OCI-LY7 (cell line): ENCODE results near the gene USH1C. TPM values are rescaled to one million over a fixed set of nuclear protein-coding genes. Genes with fewer than 3 reads are reported as not detected.

Source experiments
- BruUV-seq: library from RNA; stranded (reverse); fragments of 400-500 nt; replicated peaks from 2 replicates; lab custom pipeline; 2021; lab: Mats Ljungman, UMichigan
- CTCF ChIA-PET: fragments of 300-600 bp; sonication (Branson Sonifier 250); formaldehyde crosslinking; loops from one replicate; lab custom pipeline; 2022; ENCODE audit warnings: antibody characterized with exemption; ENCODE audit not compliant: unreplicated experiment; lab: Charles Lee
- POLR2A ChIA-PET: fragments of 300-600 bp; sonication (Branson Sonifier 250); formaldehyde crosslinking; loops from one replicate; lab custom pipeline; 2022; ENCODE audit warnings: antibody characterized with exemption; lab: Charles Lee
- DNase-seq: peaks from one replicate; pipeline ENCODE4 v3.0.0-alpha.2; 2015; ENCODE audit warnings: low spot score
- H2AFZ ChIP-seq: fragments of 200-600 bp; sonication (generic), shearing (Covaris generic); 2 replicates; pipeline ENCODE4 v1.6.1; 2014; ENCODE audit warnings: mild to moderate bottlenecking, antibody characterized with exemption, low read length, moderate library complexity
- H3K27ac ChIP-seq: fragments of 200-600 bp; sonication (generic); 2 replicates; pipeline ENCODE4 v1.5.1; 2014; ENCODE audit warnings: mixed run types, low read depth, mild to moderate bottlenecking, moderate library complexity, low read length, inconsistent platforms; ENCODE audit not compliant: poor library complexity, severe bottlenecking
- H3K36me3 ChIP-seq: fragments of 200-600 bp; sonication (generic); 2 replicates; pipeline ENCODE4 v1.6.1; 2014; ENCODE audit warnings: mild to moderate bottlenecking, antibody characterized with exemption, low read length, moderate library complexity, mixed read lengths; ENCODE audit not compliant: insufficient read depth
- H3K4me1 ChIP-seq: fragments of 200-600 bp; sonication (generic); 2 replicates; pipeline ENCODE4 v1.5.1; 2014; ENCODE audit warnings: mild to moderate bottlenecking, low read length; ENCODE audit not compliant: insufficient read depth, poor library complexity, severe bottlenecking
- H3K4me2 ChIP-seq: fragments of 200-600 bp; sonication (generic); 2 replicates; pipeline ENCODE4 v1.6.1; 2014; ENCODE audit warnings: mild to moderate bottlenecking, low read length
- H3K4me3 ChIP-seq: fragments of 200-600 bp; sonication (generic); 2 replicates; pipeline ENCODE4 v1.5.1; 2014; ENCODE audit warnings: mild to moderate bottlenecking, low read depth, low read length; ENCODE audit not compliant: poor library complexity, severe bottlenecking
- H3K79me2 ChIP-seq: fragments of 200-600 bp; sonication (generic); 2 replicates; pipeline ENCODE4 v1.6.1; 2016; ENCODE audit warnings: low read depth, mild to moderate bottlenecking, low read length, moderate library complexity, mixed read lengths; ENCODE audit not compliant: insufficient read depth
- H3K9me2 ChIP-seq: fragments of 200-600 bp; sonication (generic); 2 replicates; pipeline ENCODE4 v1.6.1; 2016; ENCODE audit warnings: mild to moderate bottlenecking, low read length, mixed read lengths; ENCODE audit not compliant: insufficient read depth
- H3K9me3 ChIP-seq: fragments of 200-600 bp; sonication (generic); 2 replicates; pipeline ENCODE4 v1.6.1; 2014; ENCODE audit warnings: mild to moderate bottlenecking, mixed run types, low read length, mixed read lengths
- H4K20me1 ChIP-seq: fragments of 200-600 bp; sonication (generic); 2 replicates; pipeline ENCODE4 v1.6.1; 2014; ENCODE audit warnings: mild to moderate bottlenecking, antibody characterized with exemption, low read length, moderate library complexity, mixed read lengths; ENCODE audit not compliant: insufficient read depth
- CTCF ChIP-seq: fragments of 200-600 bp; sonication (generic); conservative IDR thresholded peaks from 2 replicates; pipeline ENCODE4 v1.5.1; 2014; ENCODE audit warnings: mild to moderate bottlenecking, antibody characterized with exemption, low read length, moderate library complexity, mixed read lengths
- EZH2phosphoT487 ChIP-seq: fragments of 200-600 bp; sonication (generic); IDR thresholded peaks from 2 replicates; pipeline ENCODE4 v1.6.1; 2018; ENCODE audit warnings: low read depth, borderline replicate concordance, mild to moderate bottlenecking, mixed run types, antibody characterized with exemption, low read length, moderate library complexity, mixed read lengths
- intact Hi-C: fragments of 100-400 bp; cut with micrococcal nuclease; formaldehyde crosslinking; loops from one replicate; pipeline ENCODE4 v1.10.0; 2022; ENCODE audit not compliant: unreplicated experiment
- total RNA-seq, 2 experiments: library from RNA; depleted of rRNA in 1 of 2; stranded (reverse); fragments of >200 nt in 1 of 2; shearing (Covaris generic) in 1 of 2; gene quantifications; 2 replicates each; pipeline ENCODE4 v1.2.3, GENCODE V29; 2014 to 2022

USH1C gene
- total RNA-seq, 2 experiments from 2014 or later, result not detected

- no peaks in the 10 kb centered on the region for H3K4me1 ChIP-seq
- H3K9me2 ChIP-seq, result no peaks in the 10 kb centered on the region
- no peak overlapping the region for H3K4me3 ChIP-seq
- no peak overlapping the region for H3K4me2 ChIP-seq
- intact Hi-C loops, result no loop called here
- POLR2A ChIA-PET, result no interaction called here
- no peaks in the 10 kb centered on the region for H3K9me3 ChIP-seq
- H2AFZ ChIP-seq, result no peak overlapping the region
- H4K20me1 ChIP-seq, result no peaks in the 10 kb centered on the region
- no peak for DNase-seq
- CTCF ChIA-PET, result interaction anchor here (0.6 kb wide), 1 partner anchor 425 kb away, joined by 3 read pairs; no protein-coding TSS in a partner anchor
- H3K36me3 ChIP-seq, result no peaks in the 10 kb centered on the region
- no TSS peak for BruUV-seq
- TF ChIP-seq EZH2phosphoT487, result no peak
- TF ChIP-seq CTCF, result no peak
- H3K79me2 ChIP-seq, result no peaks in the 10 kb centered on the region
- no peak overlapping the region for H3K27ac ChIP-seq
Measured at GRCh38 chr11:17463546-17464174, 80.6 kb downstream of the USH1C start.

DNA sequence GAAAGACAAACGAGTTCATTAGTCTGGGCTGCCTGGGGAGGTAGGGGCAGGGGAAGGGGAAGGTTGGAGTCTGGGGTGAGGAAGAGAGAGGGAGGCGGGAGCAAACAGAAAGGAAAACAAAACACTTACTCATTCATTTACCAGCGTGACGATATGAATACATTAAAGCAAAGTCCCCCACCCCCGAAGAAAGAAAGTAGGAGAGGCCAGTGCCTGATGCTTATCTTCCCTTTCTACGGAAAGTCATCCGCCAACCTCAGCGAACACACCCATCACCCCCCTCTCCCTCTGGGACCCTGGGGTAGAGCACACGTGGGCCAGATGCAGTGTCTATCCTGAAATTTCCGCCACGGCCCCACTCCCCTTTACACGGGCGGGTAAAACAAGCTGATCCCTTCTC is 81.3 kb downstream of the USH1C start:
- Histone ChIP-seq H3K4me2 (no peak overlapping the region), H4K20me1 (no peaks in the 10 kb centered on the region), H3K9me3 (no peaks in the 10 kb centered on the region), H3K4me3 (no peak overlapping the region), H3K79me2 (no peaks in the 10 kb centered on the region), H3K27ac (no peak overlapping the region), H3K36me3 (no peaks in the 10 kb centered on the region), H3K4me1 (no peaks in the 10 kb centered on the region), H3K9me2 (no peaks in the 10 kb centered on the region), H2AFZ (no peak overlapping the region)
- CTCF ChIA-PET, result no interaction called here
- no TSS peak for BruUV-seq
- DNase-seq, result no peak
- intact Hi-C loops, result no loop called here
- TF ChIP-seq EZH2phosphoT487, result no peak
- POLR2A ChIA-PET, result no interaction called here

- intact Hi-C loops, result no loop called here
- Histone ChIP-seq H3K36me3 (no peaks in the 10 kb centered on the region), H2AFZ (no peak overlapping the region), H3K9me3 (no peaks in the 10 kb centered on the region), H3K27ac (no peak overlapping the region), H3K4me2 (no peak overlapping the region), H3K4me3 (no peak overlapping the region), H3K9me2 (no peaks in the 10 kb centered on the region), H4K20me1 (no peaks in the 10 kb centered on the region), H3K4me1 (no peaks in the 10 kb centered on the region), H3K79me2 (no peaks in the 10 kb centered on the region)
- BruUV-seq, result no TSS peak
- DNase-seq, result no peak
- TF ChIP-seq EZH2phosphoT487, result no peak
- no peak for TF ChIP-seq CTCF
- CTCF ChIA-PET, result no interaction called here
- POLR2A ChIA-PET, result no interaction called here
Measured at GRCh38 chr11:17460406-17460805, 83.8 kb downstream of the USH1C start.
